Activated T-helper 2 cell treated with anti-CD3 and anti-CD28 coated beads, Interferon-gamma antibody, Interleukin-2, Interleukin-4, amounts not matched to agents 10 μg/mL and 5 μg/mL and 100 μg/mL, durations not matched to agents 14 hours and 24 hours and 36 hours (primary cell): ENCODE measurements around the gene SULT1A1. TPM values are rescaled to one million over a fixed set of nuclear protein-coding genes. Genes with fewer than 3 reads are reported as not detected.

Source experiments
- total RNA-seq: library from RNA; stranded (reverse); gene quantifications from 2 replicates; pipeline ENCODE4 v1.2.3, GENCODE V29; 2022

Gene SULT1A1
- total RNA-seq, 1 donor from 2014 or later, result 9.9 TPM

Other genes starting within 250 kb of the SULT1A1 start
- gene NPIPB6, start 246.5 kb downstream of the SULT1A1 start, total RNA-seq, result 2.6 and 2.7 TPM in 2 replicates
- gene EIF3CL, start 206.2 kb downstream of the SULT1A1 start, total RNA-seq, result 169 and 197 TPM in 2 replicates
- not detected in 2 replicates for gene NPIPB7, start 137.7 kb downstream of the SULT1A1 start, total RNA-seq
- 26.5 and 30.1 TPM in 2 replicates for gene CLN3, start 118.0 kb downstream of the SULT1A1 start, total RNA-seq
- 7.7 and 7.8 TPM in 2 replicates for gene APOBR, start 115.4 kb downstream of the SULT1A1 start, total RNA-seq
- gene IL27, start 103.2 kb downstream of the SULT1A1 start, total RNA-seq, result not detected in 2 replicates
- not detected in 2 replicates for gene NUPR1, start 71.1 kb downstream of the SULT1A1 start, total RNA-seq
- 33.0 and 38.0 TPM in 2 replicates for gene SGF29, start 56.1 kb downstream of the SULT1A1 start, total RNA-seq
- 0.32 and 0.39 TPM in 2 replicates for gene SULT1A2, start 13.0 kb downstream of the SULT1A1 start, total RNA-seq
- 1.5 and 2.1 TPM in 2 replicates for gene NPIPB8, start 28.0 kb upstream of the SULT1A1 start, total RNA-seq
- gene EIF3C, start 101.4 kb upstream of the SULT1A1 start, total RNA-seq, result 1,010 and 1,059 TPM in 2 replicates
- 3.1 and 4.0 TPM in 2 replicates for gene NPIPB9, start 141.7 kb upstream of the SULT1A1 start, total RNA-seq
- 304 and 307 TPM in 2 replicates for gene ATXN2L, start 213.0 kb upstream of the SULT1A1 start, total RNA-seq
- gene TUFM, start 236.3 kb upstream of the SULT1A1 start, total RNA-seq, result 202 and 217 TPM in 2 replicates